Dedifferentiated amniotic fluid mesenchymal stem cell (primary cell): ENCODE data around the gene ZNF425.
A peak's percentile ranks its signal among the peaks of the same experiment; 100 is the strongest.
"Not testable (repeated sequence)": the region's sequence is repeated elsewhere in the genome, so short reads cannot be mapped to it uniquely, and the experiment has no call there.

ENCODE experiments used
- DNase-seq: peaks from one replicate; pipeline ENCODE4 v3.0.0-alpha.2; 2016; ENCODE audit errors: extremely low spot score

ZNF425 gene

DNA sequence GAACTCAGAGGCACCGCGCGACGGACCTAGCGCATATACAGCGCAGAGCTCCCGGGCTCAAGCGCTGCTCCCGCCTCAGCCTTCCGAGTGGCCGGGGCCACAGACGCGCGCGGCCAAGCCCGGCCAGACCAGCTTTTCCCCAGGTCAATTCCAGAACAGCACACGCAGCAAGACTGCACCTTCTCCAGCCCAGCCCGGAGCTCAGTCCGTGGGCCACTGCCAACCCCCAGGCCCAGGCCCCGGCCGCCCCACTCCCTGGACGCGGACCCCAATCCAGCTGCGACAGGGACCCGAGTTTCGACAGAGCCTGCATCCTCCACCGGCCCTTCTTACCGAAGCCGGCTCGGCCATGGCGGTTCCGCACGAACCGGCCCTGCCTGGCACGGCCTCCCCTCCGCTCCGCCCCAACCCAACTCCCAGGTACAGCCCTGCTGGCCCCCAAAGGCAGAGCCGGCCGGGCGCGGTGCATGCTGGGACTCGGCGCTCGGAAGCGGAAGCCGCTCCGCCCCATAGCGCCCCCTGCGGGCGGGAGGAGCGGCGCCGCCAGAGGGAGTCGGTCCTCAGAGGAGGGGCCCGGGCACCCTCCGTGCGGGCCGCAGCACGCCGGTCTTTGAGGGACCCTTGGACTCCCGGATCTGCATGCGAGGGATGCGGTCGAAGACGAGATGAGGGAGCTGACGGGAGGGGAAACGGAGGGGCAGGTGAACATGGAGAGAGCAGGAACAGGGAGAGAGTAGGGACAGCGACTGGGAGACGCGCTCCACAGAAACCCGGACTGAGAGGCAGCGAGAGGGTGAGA lies at the start of gene ZNF425:
Gene ZNF425 (minus strand): TSS at position 462 of the 799 bp plus-strand sequence. CDS start 111 bp downstream, at position 351.
- peak; percentile 83 for DNase-seq

- no peak for DNase-seq
These were observed 49.0 kb upstream of the ZNF425 start for GRCh38 chr7:149175150-149175549.

DNA sequence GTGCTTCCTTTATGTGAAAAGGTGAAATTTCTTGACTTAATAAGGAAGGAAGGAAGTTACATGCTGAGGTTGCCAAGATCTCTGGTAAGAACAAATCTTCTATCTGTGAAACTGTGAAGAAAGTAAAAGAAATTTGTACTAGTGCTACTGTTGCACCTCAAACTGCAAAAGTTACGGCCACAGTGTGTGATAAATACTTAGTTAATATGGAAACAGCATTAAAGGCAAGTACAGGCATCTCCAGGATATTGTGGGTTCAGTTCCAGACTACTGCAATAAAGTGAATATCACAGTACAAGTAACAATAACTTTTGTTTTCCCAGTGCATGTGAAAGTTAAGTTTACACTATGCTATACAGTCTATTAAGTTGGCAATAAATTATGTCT lies 46.4 kb upstream of the ZNF425 start:
- DNase-seq = no peak

DNA sequence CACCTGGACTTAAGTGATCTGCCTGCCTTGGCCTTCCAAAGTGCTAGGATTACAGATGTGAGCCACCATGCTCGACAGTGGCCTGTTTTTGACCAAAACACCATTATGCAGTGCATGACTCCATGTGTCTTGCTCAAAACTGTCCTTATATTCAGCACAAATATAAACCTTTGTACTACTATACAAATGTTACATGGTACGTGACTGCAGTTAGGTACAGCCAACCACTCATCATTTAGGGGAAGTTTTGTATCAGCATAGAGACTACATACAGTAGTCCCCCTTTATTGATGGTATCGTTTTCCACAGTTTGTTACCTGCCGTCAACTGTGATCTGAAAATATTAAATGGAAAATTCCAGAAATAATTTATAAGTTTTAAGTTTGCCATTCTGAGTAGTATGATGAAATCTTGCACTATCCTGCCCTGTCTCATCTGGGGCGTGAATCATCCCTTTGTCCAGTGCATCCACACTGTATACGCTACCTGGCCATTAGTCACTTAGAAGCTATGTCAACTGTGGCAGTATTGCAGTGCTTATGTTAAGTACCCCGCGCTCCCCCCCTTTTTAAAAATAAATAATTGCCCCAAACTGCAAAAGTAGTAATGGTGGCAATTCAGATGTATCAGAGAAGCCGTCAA lies 45.9 kb upstream of the ZNF425 start:
- no peak for DNase-seq

DNA sequence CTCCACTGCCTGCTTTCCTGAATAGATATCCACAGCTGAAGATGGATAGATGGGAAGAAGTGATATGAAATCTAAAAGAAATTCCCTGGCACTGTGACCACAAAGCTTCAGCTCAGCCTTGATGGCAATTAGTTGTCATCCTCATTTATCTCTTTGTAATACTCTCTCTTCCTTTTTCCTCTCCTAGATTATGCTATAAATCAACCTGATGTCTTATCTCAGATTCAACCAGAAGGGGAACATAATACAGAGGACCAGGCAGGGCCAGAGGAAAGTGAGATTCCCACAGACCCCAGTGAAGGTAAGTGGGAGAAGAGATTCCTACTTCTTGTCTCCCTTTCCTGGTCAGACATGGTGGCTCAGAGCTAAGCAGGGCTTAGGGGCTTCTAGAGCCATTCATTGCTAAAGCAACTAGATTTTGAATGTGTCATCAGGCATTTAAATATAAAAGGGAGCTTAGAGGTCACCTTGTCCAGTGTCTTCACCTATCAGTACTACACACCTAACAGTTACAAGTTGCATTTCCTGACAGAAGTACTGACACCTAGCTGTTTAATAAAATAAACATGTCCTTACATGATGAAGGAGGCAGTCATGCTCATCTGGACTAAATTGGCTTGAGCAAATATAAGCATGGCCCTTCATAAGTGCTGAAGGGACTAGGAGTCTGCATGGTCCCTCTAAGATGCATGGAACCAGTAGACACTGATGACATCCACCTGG lies 40.7 kb upstream of the ZNF425 start:
- DNase-seq = no peak

DNA sequence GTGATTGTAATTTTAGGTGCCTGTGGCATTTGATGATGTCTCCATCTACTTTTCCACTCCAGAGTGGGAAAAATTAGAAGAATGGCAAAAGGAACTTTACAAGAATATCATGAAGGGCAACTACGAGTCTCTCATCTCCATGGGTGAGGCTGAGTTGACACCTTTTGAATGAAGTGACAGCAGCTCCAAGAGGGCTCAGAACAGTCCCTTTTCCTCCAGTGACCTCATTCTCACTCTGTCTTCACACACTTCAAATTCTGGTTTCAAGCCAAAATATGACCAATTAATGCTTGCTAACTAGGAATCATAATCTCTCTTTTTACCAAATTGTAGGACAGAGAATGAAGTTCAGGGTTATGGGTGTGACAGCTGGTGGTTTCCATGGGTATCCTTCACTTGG lies 40.0 kb upstream of the ZNF425 start:
- DNase-seq = no peak

- no peak for DNase-seq
These were observed 35.2 kb upstream of the ZNF425 start for GRCh38 chr7:149161241-149161848.

DNA sequence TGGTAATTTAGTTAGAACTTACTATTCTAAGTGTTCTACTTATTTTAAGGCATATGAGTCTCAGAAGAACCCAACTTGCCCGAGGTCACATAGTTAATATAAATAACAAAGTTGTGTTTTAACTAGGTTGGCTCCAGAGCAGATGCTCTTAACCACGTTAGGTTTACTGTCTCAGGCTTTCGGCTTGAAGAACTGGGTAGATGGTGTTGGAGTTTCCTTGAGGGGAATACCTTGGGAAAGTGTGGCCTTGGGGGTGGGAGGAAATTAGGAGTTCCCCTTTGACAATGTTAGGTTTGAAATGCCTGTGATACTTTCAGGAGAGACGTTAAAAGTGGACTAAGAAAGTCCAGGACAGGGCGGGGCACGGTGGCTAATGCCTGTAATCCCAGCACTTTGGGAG lies 30.8 kb upstream of the ZNF425 start:
- no peak for DNase-seq

- DNase-seq = no peak
These were observed 27.9 kb upstream of the ZNF425 start for GRCh38 chr7:149154056-149154455.

DNA sequence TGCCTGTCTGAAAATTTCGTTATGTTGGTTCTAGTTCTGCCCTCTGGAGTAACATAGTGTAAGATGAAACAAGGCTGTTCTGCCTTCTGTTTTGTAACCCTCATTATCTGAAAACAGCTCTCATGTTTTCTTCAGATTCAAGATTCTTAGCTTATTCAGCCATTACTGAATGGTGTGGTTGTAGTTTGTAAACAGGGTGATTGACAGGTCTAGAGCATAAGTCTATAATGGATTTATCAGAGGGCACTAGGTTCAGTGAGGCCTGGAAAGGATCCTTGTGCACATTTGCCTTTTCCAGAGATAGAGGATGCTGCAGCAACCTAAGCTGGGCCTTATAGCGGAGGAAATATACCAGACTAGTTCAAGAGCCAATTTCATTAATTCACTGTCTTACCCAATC lies 27.2 kb upstream of the ZNF425 start:
- no peak for DNase-seq

DNA sequence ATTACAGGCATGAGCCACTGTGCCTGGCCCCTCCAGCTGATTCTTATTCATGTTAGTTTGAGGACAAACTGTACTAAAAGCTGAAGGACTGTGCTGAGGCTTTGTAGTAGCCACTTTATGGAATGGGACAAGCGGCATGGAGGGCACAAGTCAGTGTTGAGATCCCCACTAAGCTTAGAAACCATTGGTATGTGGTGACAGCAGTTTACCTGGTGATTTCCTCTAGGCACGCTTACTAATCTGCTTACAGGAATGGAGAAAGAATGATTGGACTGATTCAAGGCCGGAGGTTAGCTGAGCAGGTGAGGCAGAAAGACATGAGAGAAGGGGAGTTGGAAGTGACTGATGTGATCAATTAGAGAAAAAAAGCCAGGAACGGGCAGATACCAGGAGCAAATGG lies 24.9 kb upstream of the ZNF425 start:
- no peak for DNase-seq

DNA sequence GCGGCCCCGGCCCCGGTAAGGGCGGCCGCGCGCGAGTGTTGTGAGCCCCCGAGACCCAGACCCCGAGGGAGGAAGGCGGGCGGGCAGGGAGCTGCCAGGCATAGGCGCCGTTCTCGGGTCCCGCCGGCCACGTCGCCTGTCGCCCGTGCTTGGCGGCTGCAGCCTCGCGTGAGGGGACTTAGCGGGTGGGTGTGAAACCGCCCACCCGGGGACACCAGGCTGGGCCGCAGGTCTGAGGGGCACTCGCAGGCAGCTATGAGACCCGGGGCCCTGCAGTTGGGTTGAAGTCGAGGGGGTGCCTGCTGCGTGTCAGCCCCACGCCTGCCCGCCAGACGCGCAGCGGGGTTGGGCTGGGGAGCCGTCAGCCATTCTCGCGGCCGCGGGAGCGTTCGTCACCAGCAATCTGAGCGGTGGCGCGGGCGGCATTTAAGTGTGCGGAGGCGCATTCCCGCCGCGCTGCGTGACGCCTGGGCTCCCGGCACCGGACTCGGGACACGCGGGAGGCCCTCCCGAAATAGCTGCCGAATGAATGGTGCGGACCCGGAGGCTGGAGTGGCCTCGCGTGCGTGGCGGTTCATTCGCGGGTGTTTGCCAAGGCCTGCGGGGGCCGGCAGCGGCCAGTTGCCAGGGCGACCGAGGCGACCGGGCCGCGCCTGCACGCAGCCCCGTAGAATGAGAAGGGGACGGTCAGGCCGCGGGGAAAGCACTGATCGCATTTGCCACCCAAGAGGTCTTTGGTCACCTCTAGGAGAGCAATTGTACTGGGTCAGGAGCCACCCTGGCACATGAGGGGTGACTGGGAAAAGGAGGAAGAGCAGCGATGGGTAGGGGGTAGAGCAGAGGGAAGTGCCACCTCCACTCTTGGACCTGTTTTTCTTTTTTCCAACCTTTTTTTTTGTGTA lies 21.9 kb upstream of the ZNF425 start:
- DNase-seq = peak; percentile 46

- peak; percentile 33 for DNase-seq
These were observed 21.1 kb upstream of the ZNF425 start, which contains the start of gene ZNF398 for GRCh38 chr7:149147072-149147751. Gene ZNF398, plus strand, starts transcription at chr7:149147453. Its CDS starts 290 bp downstream, at chr7:149147743.

GRCh38 chr7:149145031-149145845 lies 19.1 kb upstream of the ZNF425 start:
- DNase-seq = no peak

GRCh38 chr7:149144436-149144922 lies 18.4 kb upstream of the ZNF425 start:
- not testable (repeated sequence) for DNase-seq

DNA sequence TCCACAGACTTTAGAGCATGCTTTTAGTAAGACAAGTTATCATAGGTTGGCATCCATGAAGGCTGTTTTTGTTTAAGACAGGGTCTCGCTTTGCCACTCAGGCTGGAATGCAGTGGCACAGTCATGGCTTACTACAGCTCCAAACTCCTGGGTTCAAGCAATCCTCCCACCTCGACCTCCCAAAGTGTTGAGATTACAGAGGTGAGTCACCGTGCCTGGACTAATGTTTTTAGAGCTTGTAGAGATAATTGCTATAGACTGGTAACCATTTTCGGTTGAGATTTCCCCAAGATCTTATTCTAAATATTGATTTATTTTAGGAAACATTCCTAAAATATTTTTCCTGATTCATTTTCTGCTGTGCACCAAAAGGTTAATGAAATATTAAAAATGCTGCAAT lies 15.8 kb upstream of the ZNF425 start:
- no peak for DNase-seq

DNA sequence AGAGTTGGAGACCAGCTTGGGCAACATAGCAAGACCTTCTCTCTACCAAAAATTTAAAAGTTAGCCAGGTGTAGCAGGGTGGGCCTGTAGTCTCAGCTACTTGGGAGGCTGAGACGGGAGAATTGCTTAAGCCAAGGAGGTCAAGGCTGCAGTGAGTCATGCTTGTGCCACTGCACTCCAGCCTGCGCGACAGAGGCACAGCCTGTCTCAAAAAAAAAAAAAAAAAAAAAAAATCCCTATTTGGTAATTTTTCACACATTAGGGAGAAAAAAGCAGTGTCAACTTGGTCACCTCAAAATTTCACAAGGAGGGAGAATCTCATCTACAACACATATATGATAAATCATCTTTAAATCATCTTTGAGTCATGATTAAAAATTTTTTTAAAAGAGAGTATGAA lies 14.7 kb upstream of the ZNF425 start:
- no peak for DNase-seq

GRCh38 chr7:149136118-149136517 lies 10.0 kb upstream of the ZNF425 start:
- DNase-seq = no peak

- DNase-seq = no peak
These were observed 7.0 kb upstream of the ZNF425 start for GRCh38 chr7:149133028-149133710.
